NCI-H2107 (cell line): ENCODE data around the gene CCDC14.
"Not testable (repeated sequence)": the region's sequence is repeated elsewhere in the genome, so short reads cannot be mapped to it uniquely, and the experiment has no call there.

Experiments
- DNase-seq: peaks from one replicate; lab custom pipeline; 2025; lab: John Stamatoyannopoulos, UW

The CCDC14 gene

GRCh38 chr3:123899300-123899865 lies 61.6 kb downstream of the CCDC14 start:
- DNase-seq: no peak

GRCh38 chr3:123893012-123893411 lies 68.0 kb downstream of the CCDC14 start:
- DNase-seq: no peak

- no peak for DNase-seq
Observed at GRCh38 chr3:123892195-123892594, 68.8 kb downstream of the CCDC14 start.

GRCh38 chr3:123890991-123891390 lies 70.0 kb downstream of the CCDC14 start:
- DNase-seq: not testable (repeated sequence)

- not testable (repeated sequence) for DNase-seq
Observed at GRCh38 chr3:123890162-123890561, 70.9 kb downstream of the CCDC14 start.

GRCh38 chr3:123884993-123885392 lies 76.0 kb downstream of the CCDC14 start:
- no peak for DNase-seq

GRCh38 chr3:123884203-123884831 lies 76.7 kb downstream of the CCDC14 start, which contains the start of gene MYLK:
Gene MYLK (minus strand): TSS chr3:123884332. CDS start chr3:123793841, 90,491 bp downstream.
- peak; percentile 19 for DNase-seq

- no peak for DNase-seq
Observed at GRCh38 chr3:123883701-123884202, 77.3 kb downstream of the CCDC14 start.

GRCh38 chr3:123883111-123883510 lies 77.9 kb downstream of the CCDC14 start:
- no peak for DNase-seq

GRCh38 chr3:123881771-123882170 lies 79.3 kb downstream of the CCDC14 start:
- no peak for DNase-seq

- DNase-seq: no peak
Observed at GRCh38 chr3:123880998-123881561, 79.9 kb downstream of the CCDC14 start.

GRCh38 chr3:123878807-123879206 lies 82.2 kb downstream of the CCDC14 start:
- DNase-seq: no peak

- DNase-seq: no peak
Observed at GRCh38 chr3:123877965-123878364, 83.1 kb downstream of the CCDC14 start.

GRCh38 chr3:123877466-123877865 lies 83.6 kb downstream of the CCDC14 start:
- DNase-seq: no peak

GRCh38 chr3:123876858-123877257 lies 84.2 kb downstream of the CCDC14 start:
- no peak for DNase-seq

GRCh38 chr3:123872621-123873020 lies 88.4 kb downstream of the CCDC14 start:
- DNase-seq: no peak

GRCh38 chr3:123871946-123872345 lies 89.1 kb downstream of the CCDC14 start:
- peak; percentile 67 for DNase-seq

GRCh38 chr3:123870033-123870432 lies 91.0 kb downstream of the CCDC14 start:
- DNase-seq: no peak

- no peak for DNase-seq
Observed at GRCh38 chr3:123869165-123869564, 91.9 kb downstream of the CCDC14 start.

GRCh38 chr3:123864706-123865105 lies 96.3 kb downstream of the CCDC14 start:
- no peak for DNase-seq
